Esophagus squamous epithelium (tissue), 4 donors: Measurements from ENCODE around the gene PEAK1.

Source experiments
- CTCF ChIP-seq, 6 experiments: fragments of 450-650 bp in 4 of 6; fragments of 200-600 bp in 2 of 6; sonication (generic) in 2 of 6; IDR thresholded peaks; one replicate each; pipeline ENCODE4 v1.5.1; 2016 to 2019; ENCODE audit warnings: antibody characterized with exemption in 6 of 6, mild to moderate bottlenecking in 4 of 6, moderate library complexity in 4 of 6
- POLR2A ChIP-seq, 4 donors: fragments of 450-650 bp; IDR thresholded peaks; one replicate each; pipeline ENCODE4 v1.6.1; 2017; ENCODE audit warnings: antibody characterized with exemption in 4 of 4, mild to moderate bottlenecking in 4 of 4, moderate library complexity in 3 of 4

- no peak for TF ChIP-seq CTCF (IDR thresholded peaks at IDR 0.05)
- no peak for TF ChIP-seq POLR2A (IDR thresholded peaks at IDR 0.05)
These were observed 345.6 kb downstream of the PEAK1 start for GRCh38 chr15:77074350-77074749.
